GF-D8 (cell line): ENCODE results near the gene EEFSEC.

Source experiments
- DNase-seq: peaks from one replicate; lab custom pipeline; 2025; lab: John Stamatoyannopoulos, UW

Gene EEFSEC

GRCh38 chr3:128394033-128394432 lies 240.8 kb downstream of the EEFSEC start:
- no peak for DNase-seq

GRCh38 chr3:128395046-128395445 lies 241.8 kb downstream of the EEFSEC start:
- DNase-seq, result no peak

- DNase-seq, result no peak
These were observed 242.3 kb downstream of the EEFSEC start for GRCh38 chr3:128395500-128396162.

- DNase-seq, result no peak
These were observed 244.2 kb downstream of the EEFSEC start for GRCh38 chr3:128397484-128397883.

- DNase-seq, result no peak
These were observed 245.3 kb downstream of the EEFSEC start for GRCh38 chr3:128398586-128398985.

- DNase-seq, result no peak
These were observed 246.1 kb downstream of the EEFSEC start for GRCh38 chr3:128399221-128399915.

GRCh38 chr3:128400671-128401070 lies 247.4 kb downstream of the EEFSEC start:
- DNase-seq, result no peak

- no peak for DNase-seq
These were observed 249.0 kb downstream of the EEFSEC start for GRCh38 chr3:128402319-128402718.

- DNase-seq, result no peak
These were observed 249.7 kb downstream of the EEFSEC start for GRCh38 chr3:128402998-128403397.

- no peak for DNase-seq
These were observed 251.2 kb downstream of the EEFSEC start for GRCh38 chr3:128404276-128405068.

GRCh38 chr3:128405554-128406277 lies 252.4 kb downstream of the EEFSEC start:
- DNase-seq, result no peak

GRCh38 chr3:128407247-128407646 lies 254.0 kb downstream of the EEFSEC start:
- DNase-seq, result no peak

- DNase-seq, result no peak
These were observed 254.9 kb downstream of the EEFSEC start for GRCh38 chr3:128408012-128408692.

GRCh38 chr3:128408693-128409623 lies 255.7 kb downstream of the EEFSEC start:
- DNase-seq, result no peak

GRCh38 chr3:128409624-128410581 lies 256.6 kb downstream of the EEFSEC start:
- no peak for DNase-seq

- DNase-seq, result no peak
These were observed 257.6 kb downstream of the EEFSEC start for GRCh38 chr3:128410669-128411573.

- no peak for DNase-seq
These were observed 258.3 kb downstream of the EEFSEC start for GRCh38 chr3:128411574-128412064.
